Measurements from ENCODE around the gene GLT6D1. TPM values are rescaled to one million over a fixed set of nuclear protein-coding genes. Genes with fewer than 3 reads are reported as not detected.
"Not testable (repeated sequence)": the region's sequence is repeated elsewhere in the genome, so short reads cannot be mapped to it uniquely, and the experiment has no call there.

Gene GLT6D1
- total RNA-seq, 3 donors from 2014 or later: not detected

DNA sequence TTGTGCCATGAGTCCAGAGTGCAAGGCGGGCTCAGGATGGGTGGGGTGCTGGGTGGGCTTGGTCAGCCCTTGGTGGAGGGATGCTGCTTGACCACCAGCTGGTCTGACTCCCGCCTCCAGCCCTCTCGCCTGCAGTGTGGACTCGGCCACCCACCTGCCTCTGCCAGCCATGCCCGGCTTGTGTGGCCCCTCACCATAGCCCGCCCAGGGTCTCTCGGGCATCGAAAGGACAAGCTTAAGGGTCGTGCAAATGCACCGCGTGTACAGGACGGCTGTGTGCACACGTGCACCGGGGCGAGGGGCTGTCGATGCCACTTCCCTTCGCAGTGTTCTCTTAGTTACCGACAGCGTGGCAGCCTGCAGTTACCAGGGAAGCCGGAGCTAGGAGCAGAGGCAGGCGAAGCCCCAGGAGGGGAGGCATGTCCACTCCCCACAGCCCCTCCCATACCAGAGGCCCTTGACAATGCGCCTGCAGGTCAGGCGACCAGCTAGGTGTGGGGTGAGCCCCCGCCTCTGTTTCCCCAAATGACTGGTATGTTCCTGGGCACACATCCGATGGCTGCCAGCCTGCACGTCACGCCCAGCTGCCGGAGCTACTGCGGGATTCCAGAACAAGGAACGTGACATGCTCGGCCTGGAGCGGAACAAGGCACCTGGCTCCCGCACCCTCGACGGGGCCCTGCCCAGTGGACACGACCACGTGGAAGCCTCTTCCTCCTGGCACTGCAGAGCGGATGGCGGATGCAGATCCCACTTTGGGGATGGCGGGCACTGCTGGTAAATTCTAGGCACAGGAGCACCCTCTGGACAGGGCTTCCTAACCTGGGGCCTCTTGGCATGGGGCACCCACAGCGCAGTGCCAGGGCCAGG, 31.6 kb upstream of the GLT6D1 start:
- H3K4me3 Mint-ChIP-seq: no peak overlapping the region
- no peaks in the 10 kb centered on the region for H3K4me1 Mint-ChIP-seq (ENCODE audit: low read depth)
- no peak for DNase-seq
- peaks cover 2% of the 10 kb centered on the region for H3K27me3 Mint-ChIP-seq (ENCODE audit: low read depth)
- H3K36me3 Mint-ChIP-seq (ENCODE audit: insufficient read depth): no peaks in the 10 kb centered on the region
- no peaks in the 10 kb centered on the region for H3K9me3 Mint-ChIP-seq
- ATAC-seq: no peak

GRCh38 chr9:135669616-135670285, 30.4 kb upstream of the GLT6D1 start:
- H3K4me3 Mint-ChIP-seq: no peak overlapping the region
- no peaks in the 10 kb centered on the region for H3K9me3 Mint-ChIP-seq
- H3K27me3 Mint-ChIP-seq (ENCODE audit: low read depth): peaks cover 5% of the 10 kb centered on the region
- H3K4me1 Mint-ChIP-seq (ENCODE audit: low read depth): no peaks in the 10 kb centered on the region
- ATAC-seq: no peak
- H3K36me3 Mint-ChIP-seq (ENCODE audit: insufficient read depth): no peaks in the 10 kb centered on the region
- DNase-seq: no peak

DNA sequence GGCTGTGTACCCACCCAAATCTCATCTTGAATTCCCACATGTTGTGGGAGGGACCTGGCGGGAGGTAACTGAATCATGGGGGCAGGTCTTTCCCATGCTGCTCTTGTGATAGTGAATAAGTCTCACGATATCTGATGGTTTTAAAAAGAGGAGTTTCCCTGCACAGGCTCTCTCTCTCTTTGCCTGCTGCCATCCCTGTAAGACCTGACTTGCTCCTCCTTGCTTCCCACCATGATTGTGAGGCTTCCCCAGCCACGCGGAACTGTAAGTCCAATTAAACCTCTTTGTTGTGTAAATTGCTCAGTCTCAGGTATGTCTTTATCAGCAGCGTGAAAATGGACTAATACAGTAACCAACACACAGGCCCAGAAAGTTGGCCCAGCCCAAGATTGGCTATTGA, 29.7 kb upstream of the GLT6D1 start:
- not testable (repeated sequence) for H3K27me3 Mint-ChIP-seq (ENCODE audit: low read depth); H3K9me3 Mint-ChIP-seq; DNase-seq; ATAC-seq; H3K4me1 Mint-ChIP-seq (ENCODE audit: low read depth); H3K4me3 Mint-ChIP-seq; H3K36me3 Mint-ChIP-seq (ENCODE audit: insufficient read depth)

DNA sequence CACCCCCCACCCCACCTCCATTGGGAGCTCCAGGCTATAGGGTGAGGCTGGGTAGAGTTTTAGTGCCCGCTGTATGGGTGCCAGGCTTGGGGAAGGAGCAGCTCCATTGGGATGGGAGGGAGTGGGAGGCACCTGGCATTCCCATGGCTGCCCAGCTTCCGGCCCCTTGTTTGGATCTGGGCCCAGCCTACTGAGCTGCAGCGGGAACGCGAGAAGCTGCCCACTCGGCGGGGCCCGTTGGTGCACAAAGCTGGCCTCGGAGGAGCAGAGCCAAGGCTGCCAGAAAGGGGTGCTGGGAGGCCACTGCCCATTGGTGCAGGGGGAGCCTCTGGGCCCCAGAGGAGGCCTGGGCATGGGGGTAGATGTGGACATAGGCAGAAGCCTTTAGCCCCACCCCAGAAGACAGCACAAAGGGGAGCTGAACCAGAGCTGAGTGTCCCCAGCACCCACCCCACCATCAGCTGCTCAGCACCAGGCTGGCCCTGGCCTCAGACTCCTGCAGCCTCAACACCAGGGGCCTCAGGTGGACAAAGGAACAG, 28.2 kb upstream of the GLT6D1 start:
- Mint-ChIP-seq H3K27me3 (ENCODE audit: low read depth) (peaks cover 8% of the 10 kb centered on the region), H3K36me3 (ENCODE audit: insufficient read depth) (no peaks in the 10 kb centered on the region), H3K9me3 (no peaks in the 10 kb centered on the region), H3K4me1 (ENCODE audit: low read depth) (no peaks in the 10 kb centered on the region), H3K4me3 (no peak overlapping the region)
- no peak for ATAC-seq
- DNase-seq: no peak

DNA sequence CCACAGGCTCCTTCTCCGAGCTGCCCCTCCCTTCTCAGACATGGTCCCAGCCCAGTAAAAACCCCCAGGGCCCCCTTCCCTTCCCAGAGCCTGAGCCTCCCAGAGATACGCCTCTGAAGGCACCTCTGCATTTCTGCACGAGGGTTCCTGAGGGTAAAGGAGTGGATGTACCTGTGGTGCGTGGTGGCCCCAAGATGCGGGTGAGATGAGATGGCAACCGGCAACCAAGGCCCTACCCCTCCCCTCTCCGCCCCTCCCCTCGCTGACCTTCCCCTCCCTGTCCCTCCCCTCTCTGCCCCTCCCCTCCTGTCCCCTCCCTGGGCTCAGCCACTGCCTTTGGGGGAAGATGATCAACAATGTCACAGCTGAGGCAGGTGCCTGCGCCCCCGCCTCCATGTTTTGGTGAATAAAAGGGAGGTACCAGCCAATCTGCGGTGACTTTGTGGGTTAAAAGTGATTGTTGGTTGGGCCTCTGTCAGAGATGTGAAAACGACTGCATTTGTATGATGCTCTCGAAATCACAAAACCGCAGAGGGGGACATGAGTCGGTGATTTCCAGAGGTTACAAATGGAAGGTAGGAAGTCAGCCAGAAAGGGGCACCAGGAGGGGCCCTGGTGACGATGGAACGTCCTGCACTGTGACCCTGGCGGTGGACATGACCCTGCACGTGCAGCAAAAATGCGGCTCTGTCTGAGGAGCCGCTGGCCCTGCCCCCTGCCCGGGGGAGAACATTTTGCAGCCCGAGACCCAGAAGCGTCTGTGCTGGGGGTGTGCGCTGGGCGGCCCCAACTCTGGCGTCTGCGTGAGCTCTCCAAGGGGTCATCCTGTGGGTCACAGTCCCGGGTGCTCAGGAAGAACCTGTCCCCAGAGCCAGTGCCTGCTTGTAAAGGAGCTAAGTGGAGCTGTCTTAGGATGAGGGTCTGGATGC, 27.5 kb upstream of the GLT6D1 start:
- Mint-ChIP-seq H3K9me3 (no peaks in the 10 kb centered on the region), H3K4me3 (no peak overlapping the region), H3K36me3 (ENCODE audit: insufficient read depth) (no peaks in the 10 kb centered on the region), H3K4me1 (ENCODE audit: low read depth) (no peaks in the 10 kb centered on the region), H3K27me3 (ENCODE audit: low read depth) (peaks cover 6% of the 10 kb centered on the region)
- ATAC-seq: no peak
- DNase-seq: no peak

DNA sequence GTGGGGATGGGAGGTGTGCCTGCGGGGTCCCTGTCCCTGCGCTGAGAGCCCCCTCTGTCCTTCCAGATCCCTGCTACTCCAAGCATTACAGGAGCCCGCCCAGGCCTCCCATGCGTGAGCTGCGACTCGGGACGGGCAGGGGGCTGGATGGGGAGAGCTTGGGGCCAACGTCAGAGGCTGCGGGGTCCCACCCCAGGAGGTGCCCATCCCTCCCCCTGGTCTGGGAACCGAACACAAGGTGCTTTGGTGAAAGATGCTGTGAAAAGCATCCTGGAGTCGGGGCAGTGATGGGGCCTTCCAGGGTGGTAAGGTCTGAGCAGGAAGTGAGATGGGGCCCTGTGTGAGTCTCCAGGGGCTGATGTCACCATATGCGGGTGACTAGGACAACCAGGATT, 26.5 kb upstream of the GLT6D1 start:
- Mint-ChIP-seq H3K27me3 (ENCODE audit: low read depth) (peaks cover 6% of the 10 kb centered on the region), H3K9me3 (no peaks in the 10 kb centered on the region), H3K4me1 (ENCODE audit: low read depth) (no peaks in the 10 kb centered on the region), H3K4me3 (no peak overlapping the region), H3K36me3 (ENCODE audit: insufficient read depth) (no peaks in the 10 kb centered on the region)
- DNase-seq: no peak
- ATAC-seq: no peak

- ATAC-seq (no peak), DNase-seq (no peak)
- Mint-ChIP-seq H3K4me3 (no peak overlapping the region), H3K27me3 (ENCODE audit: low read depth) (peaks cover 8% of the 10 kb centered on the region), H3K4me1 (ENCODE audit: low read depth) (no peaks in the 10 kb centered on the region), H3K36me3 (ENCODE audit: insufficient read depth) (no peaks in the 10 kb centered on the region), H3K9me3 (no peaks in the 10 kb centered on the region)
Measured at GRCh38 chr9:135664801-135665794, 25.8 kb upstream of the GLT6D1 start.

DNA sequence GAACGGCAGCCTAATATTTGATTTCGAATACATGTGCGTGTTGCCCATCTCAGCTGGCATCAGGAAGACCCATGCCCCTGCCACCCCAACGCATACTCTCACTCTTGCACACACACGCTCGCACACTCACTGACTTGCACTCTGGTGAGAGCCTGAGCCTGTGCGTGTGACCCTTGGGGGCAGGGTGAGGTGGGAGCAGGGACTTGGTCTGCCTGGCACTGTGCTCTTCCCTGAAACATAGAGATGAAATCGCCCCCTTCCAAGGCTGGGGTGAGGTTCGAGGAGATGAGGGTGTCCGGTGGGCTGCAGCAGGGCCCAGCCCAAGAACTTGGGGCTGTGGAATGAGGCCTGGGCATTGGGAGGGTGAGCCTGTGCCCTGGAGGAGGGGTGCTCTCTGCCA, 24.9 kb upstream of the GLT6D1 start:
- Mint-ChIP-seq H3K27me3 (ENCODE audit: low read depth) (peaks cover 8% of the 10 kb centered on the region), H3K9me3 (no peaks in the 10 kb centered on the region), H3K4me3 (no peak overlapping the region), H3K36me3 (ENCODE audit: insufficient read depth) (no peaks in the 10 kb centered on the region), H3K4me1 (ENCODE audit: low read depth) (no peaks in the 10 kb centered on the region)
- DNase-seq (no peak), ATAC-seq (no peak)

GRCh38 chr9:135663857-135664256, 24.5 kb upstream of the GLT6D1 start:
- H3K27me3 Mint-ChIP-seq (ENCODE audit: low read depth): peaks cover 8% of the 10 kb centered on the region
- H3K4me3 Mint-ChIP-seq: no peak overlapping the region
- no peaks in the 10 kb centered on the region for H3K4me1 Mint-ChIP-seq (ENCODE audit: low read depth)
- H3K36me3 Mint-ChIP-seq (ENCODE audit: insufficient read depth): no peaks in the 10 kb centered on the region
- no peaks in the 10 kb centered on the region for H3K9me3 Mint-ChIP-seq
- ATAC-seq (no peak), DNase-seq (no peak)

- Mint-ChIP-seq H3K4me3 (no peak overlapping the region), H3K4me1 (ENCODE audit: low read depth) (no peaks in the 10 kb centered on the region), H3K9me3 (no peaks in the 10 kb centered on the region), H3K36me3 (ENCODE audit: insufficient read depth) (no peaks in the 10 kb centered on the region), H3K27me3 (ENCODE audit: low read depth) (peaks cover 8% of the 10 kb centered on the region)
- ATAC-seq: no peak
- no peak for DNase-seq
Measured at GRCh38 chr9:135663451-135663770, 24.1 kb upstream of the GLT6D1 start.

GRCh38 chr9:135662758-135663450, 23.6 kb upstream of the GLT6D1 start, which contains the start of gene LCN9:
Gene LCN9 (plus strand): TSS chr9:135663309. CDS start chr9:135663322, 13 bp downstream.
- DNase-seq: no peak
- no peaks in the 10 kb centered on the region for H3K36me3 Mint-ChIP-seq (ENCODE audit: insufficient read depth)
- H3K9me3 Mint-ChIP-seq: no peaks in the 10 kb centered on the region
- no peaks in the 10 kb centered on the region for H3K4me1 Mint-ChIP-seq (ENCODE audit: low read depth)
- no peak for ATAC-seq
- H3K4me3 Mint-ChIP-seq: no peak within 1 kb of the TSS
- peaks cover 8% of the 10 kb centered on the region for H3K27me3 Mint-ChIP-seq (ENCODE audit: low read depth)

GRCh38 chr9:135661816-135662560, 22.6 kb upstream of the GLT6D1 start:
- DNase-seq: no peak
- no peaks in the 10 kb centered on the region for H3K9me3 Mint-ChIP-seq
- no peak overlapping the region for H3K4me3 Mint-ChIP-seq

More at GRCh38 chr9:135661816-135662560, 22.6 kb upstream of the GLT6D1 start:
- Mint-ChIP-seq H3K4me1 (ENCODE audit: low read depth) (no peaks in the 10 kb centered on the region), H3K27me3 (ENCODE audit: low read depth) (peaks cover 8% of the 10 kb centered on the region), H3K36me3 (ENCODE audit: insufficient read depth) (no peaks in the 10 kb centered on the region)
- no peak for ATAC-seq

Data from activated T-cell treated with anti-CD3 and anti-CD28 coated beads, Interleukin-2, amount 50 U/mL, for 4 hours (primary cell).